B cell (primary cell): Measurements from ENCODE around the gene RMI2. TPM values are rescaled to one million over a fixed set of nuclear protein-coding genes. Genes with fewer than 3 reads are reported as not detected.

ENCODE experiments used
- ATAC-seq: fragments of 200-7000 bp; cut with Tn5 transposase; one replicate; pipeline ENCODE4 v1.10.0; 2021; ENCODE audit warnings: low read depth, mild to moderate bottlenecking, moderate number of reproducible peaks, moderate library complexity
- CTCF ChIA-PET: fragments of 350-600 bp; sonication (Branson Sonifier 250); formaldehyde crosslinking; loops from one replicate; lab custom pipeline; 2021; ENCODE audit warnings: antibody characterized with exemption, inconsistent platforms; lab: Charles Lee
- POLR2A ChIA-PET: fragments of 350-600 bp; sonication (Branson Sonifier 250); formaldehyde crosslinking; loops from one replicate; lab custom pipeline; 2021; ENCODE audit warnings: antibody characterized with exemption; lab: Charles Lee
- DNase-seq: peaks from one replicate; pipeline ENCODE4 v3.0.0; 2013
- H2AFZ ChIP-seq: 2 replicates; pipeline ENCODE4 v1.6.1; 2012; ENCODE audit warnings: mild to moderate bottlenecking, low read depth, low read length; ENCODE audit not compliant: insufficient read depth, poor library complexity, severe bottlenecking
- H3K27ac ChIP-seq, 2 donors: 1 replicate in 1 of 2; 2 replicates in 1 of 2; pipeline ENCODE4 v1.5.1; 2012 to 2013; ENCODE audit warnings: low read length in 2 of 2, mild to moderate bottlenecking in 2 of 2, moderate library complexity in 1 of 2
- H3K27me3 ChIP-seq, 4 experiments: fragments of 200-600 bp in 1 of 4; sonication (generic) in 1 of 4; replicated peaks in 1 of 4; 1 replicate in 2 of 4; 2 replicates in 2 of 4; pipeline versions ENCODE4 v1.6.1 to v1.7.0; 2013 to 2016; ENCODE audit warnings: low read length in 3 of 4, mild to moderate bottlenecking in 2 of 4, mixed read lengths in 1 of 4, moderate library complexity in 1 of 4; ENCODE audit not compliant: insufficient read depth in 4 of 4, control insufficient read depth in 3 of 4; ENCODE audit errors: control extremely low read depth in 1 of 4
- H3K36me3 ChIP-seq, 2 experiments: replicated peaks in 1 of 2; 1 replicate in 1 of 2; 2 replicates in 1 of 2; pipeline versions ENCODE4 v1.6.1 to v1.7.1; 2013; ENCODE audit warnings: low read length in 1 of 2; ENCODE audit not compliant: insufficient read depth in 2 of 2, control insufficient read depth in 1 of 2; ENCODE audit errors: control extremely low read depth in 1 of 2, extremely low read depth in 1 of 2
- H3K4me1 ChIP-seq, 2 donors: fragments of 200-600 bp in 1 of 2; sonication (generic) in 1 of 2; 1 replicate in 1 of 2; 2 replicates in 1 of 2; pipeline versions ENCODE4 v1.5.1 to v1.6.1; 2013 to 2017; ENCODE audit warnings: low read length in 2 of 2; ENCODE audit not compliant: control insufficient read depth in 2 of 2, insufficient read depth in 2 of 2
- H3K4me2 ChIP-seq: replicated peaks from 2 replicates; pipeline ENCODE3; 2012; ENCODE audit warnings: mild to moderate bottlenecking, low read depth, low read length; ENCODE audit not compliant: poor library complexity, severe bottlenecking
- H3K4me3 ChIP-seq, 5 experiments: fragments of 200-600 bp in 1 of 5; sonication (generic) in 1 of 5; 1 replicate in 3 of 5; 2 replicates in 2 of 5; pipeline versions ENCODE4 v1.5.1 to v1.7.0; 2011 to 2016; ENCODE audit warnings: low read length in 4 of 5, mild to moderate bottlenecking in 4 of 5, low read depth in 2 of 5, control low read depth in 1 of 5, moderate library complexity in 1 of 5; ENCODE audit not compliant: insufficient read depth in 1 of 5; ENCODE audit errors: control extremely low read depth in 1 of 5, extremely low read depth in 1 of 5
- H3K79me2 ChIP-seq: fragments of 200-600 bp; sonication (generic); one replicate; pipeline ENCODE4 v1.6.0; 2016; ENCODE audit warnings: low read length; ENCODE audit not compliant: control insufficient read depth, insufficient read depth
- H3K9ac ChIP-seq: fragments of 200-600 bp; sonication (generic); 2 replicates; pipeline ENCODE4 v1.6.1; 2017; ENCODE audit warnings: mild to moderate bottlenecking, low read length, moderate library complexity
- H3K9me3 ChIP-seq, 3 donors: one replicate each; pipeline versions ENCODE4 v1.6.1 to v1.7.1; 2013; ENCODE audit warnings: low read length in 2 of 3; ENCODE audit not compliant: control insufficient read depth in 2 of 3, insufficient read depth in 1 of 3; ENCODE audit errors: control extremely low read depth in 1 of 3
- H4K20me1 ChIP-seq: 2 replicates; pipeline ENCODE4 v1.6.0; 2012; ENCODE audit warnings: mild to moderate bottlenecking, low read length; ENCODE audit not compliant: insufficient read depth, control insufficient read depth, poor library complexity, severe bottlenecking
- H3K27ac Mint-ChIP-seq: one replicate; pipeline ENCODE4 v1.8.0; 2021; ENCODE audit warnings: mixed read lengths
- H3K27me3 Mint-ChIP-seq: one replicate; pipeline ENCODE4 v1.8.0; 2021; ENCODE audit warnings: mixed read lengths
- H3K4me1 Mint-ChIP-seq: one replicate; pipeline ENCODE4 v1.8.0; 2021; ENCODE audit warnings: mixed read lengths
- H3K4me3 Mint-ChIP-seq: one replicate; pipeline ENCODE4 v1.8.0; 2021; ENCODE audit warnings: mixed read lengths
- H3K9me3 Mint-ChIP-seq: one replicate; pipeline ENCODE4 v1.8.0; 2022; ENCODE audit warnings: mixed read lengths; ENCODE audit not compliant: insufficient read depth
- CTCF ChIP-seq: fragments of 200-600 bp; IDR thresholded peaks from one replicate; pipeline ENCODE4 v1.8.0; 2022; ENCODE audit warnings: antibody characterized with exemption, mild to moderate bottlenecking
- EZH2 ChIP-seq: IDR thresholded peaks from 2 replicates; pipeline ENCODE4 v1.6.1; 2012; ENCODE audit warnings: borderline replicate concordance, low read depth, mild to moderate bottlenecking, moderate library complexity, low read length; ENCODE audit not compliant: insufficient read depth, poor library complexity, severe bottlenecking
- WGBS: methylation state at CpG from one replicate; pipeline ENCODE4 v1.1.5; 2013; ENCODE audit warnings: missing lambda C conversion rate; ENCODE audit not compliant: insufficient coverage; 5-methylcytosine and 5-hydroxymethylcytosine counted together
- intact Hi-C: fragments of 100-400 bp; cut with micrococcal nuclease; formaldehyde crosslinking; loops from one replicate; pipeline ENCODE4 v1.10.0; 2022
- polyA plus RNA-seq: library from polyadenylated mRNA; depleted of rRNA; stranded (reverse); fragments of >200 nt; gene quantifications from 2 replicates; pipeline ENCODE4 v1.2.3, GENCODE V29; 2012
- total RNA-seq, 2 donors: library from RNA; stranded (reverse); fragments of 120-200 nt in 1 of 2; gene quantifications; 1 replicate in 1 of 2; 2 replicates in 1 of 2; pipeline versions ENCODE4 v1.2.3 to v1.2.4, GENCODE V29; 2013 to 2022

The RMI2 gene
- total and polyA plus RNA-seq, 2 donors (not counting 1 experiment from before 2014, with no cell fraction given) = 2.3 to 27.0 TPM

DNA sequence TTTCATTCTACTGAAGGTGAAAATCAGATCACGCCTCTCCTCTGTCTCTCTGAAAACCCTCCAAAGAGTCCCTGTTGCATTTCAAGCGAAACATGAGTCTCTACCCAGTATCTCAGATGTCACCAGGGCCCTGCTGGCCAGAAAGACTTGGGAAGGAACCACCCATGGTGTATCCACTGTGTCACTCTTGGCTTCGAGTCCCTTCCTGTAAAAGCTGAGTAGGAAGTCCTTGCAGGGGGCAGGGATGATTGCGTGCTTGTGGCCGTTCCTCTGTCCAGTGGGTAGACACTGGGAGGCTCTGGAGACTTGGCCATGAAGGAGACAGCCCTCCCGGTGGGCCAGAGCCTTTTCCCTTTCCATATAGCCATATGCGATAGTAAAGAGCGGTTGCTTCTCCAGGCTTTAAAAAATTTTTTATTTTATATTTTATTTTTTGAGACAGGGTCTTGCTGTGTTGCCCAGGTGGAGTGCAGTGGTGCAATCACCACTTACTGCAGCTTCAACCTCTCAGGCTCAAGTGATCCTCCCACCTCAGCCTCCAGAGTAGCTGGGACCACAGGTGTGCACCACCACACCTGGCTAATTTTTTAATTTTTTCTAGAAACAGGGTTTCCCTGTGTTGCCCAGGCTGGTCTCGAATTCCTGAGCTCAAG lies 19.0 kb upstream of the RMI2 start:
- DNase-seq = no peak
- peak overlapping the region; percentile 93 for H3K27ac Mint-ChIP-seq
- CTCF ChIA-PET = interaction anchor here (1.1 to 4.7 kb wide), 7 partner anchors 14 to 70 kb away, joined by 3 to 52 read pairs (median 5); partner anchors contain the start of gene SOCS1
- WGBS = 67% methylated on average over 4 of the region's 9 CpGs
- H3K27me3 ChIP-seq = no peaks in the 10 kb centered on the region
- H3K4me2 ChIP-seq = peak overlapping the region; percentile 83
- no peak for ATAC-seq
- H4K20me1 ChIP-seq = no peaks in the 10 kb centered on the region
- H3K79me2 ChIP-seq = peaks cover 4% of the 10 kb centered on the region
- peak overlapping the region; percentile 33 for H3K4me3 Mint-ChIP-seq
- H3K4me3 ChIP-seq = peak overlapping the region in 1 of 5 experiments; percentile 21
- no peak overlapping the region for H3K9ac ChIP-seq
- H3K4me1 ChIP-seq = peaks cover 59 to 74% of the 10 kb centered on the region in 2 donors
- peak overlapping the region; percentile 29 for H2AFZ ChIP-seq
- TF ChIP-seq EZH2 (no peak), CTCF (no peak)
- peaks cover 0 to 14% (median 3%) of the 10 kb centered on the region in 3 donors for H3K9me3 ChIP-seq
- H3K36me3 ChIP-seq = no peaks in the 10 kb centered on the region
- H3K27me3 Mint-ChIP-seq = no peaks in the 10 kb centered on the region
- POLR2A ChIA-PET = interaction anchor here (0.6 to 7.6 kb wide), 5 partner anchors 8 to 414 kb away, joined by 3 to 94 read pairs (median 4); no protein-coding TSS in a partner anchor
- intact Hi-C loops = no loop called here
- no peaks in the 10 kb centered on the region for H3K9me3 Mint-ChIP-seq
- peaks cover 61% of the 10 kb centered on the region for H3K4me1 Mint-ChIP-seq
- no peak overlapping the region for H3K27ac ChIP-seq

DNA sequence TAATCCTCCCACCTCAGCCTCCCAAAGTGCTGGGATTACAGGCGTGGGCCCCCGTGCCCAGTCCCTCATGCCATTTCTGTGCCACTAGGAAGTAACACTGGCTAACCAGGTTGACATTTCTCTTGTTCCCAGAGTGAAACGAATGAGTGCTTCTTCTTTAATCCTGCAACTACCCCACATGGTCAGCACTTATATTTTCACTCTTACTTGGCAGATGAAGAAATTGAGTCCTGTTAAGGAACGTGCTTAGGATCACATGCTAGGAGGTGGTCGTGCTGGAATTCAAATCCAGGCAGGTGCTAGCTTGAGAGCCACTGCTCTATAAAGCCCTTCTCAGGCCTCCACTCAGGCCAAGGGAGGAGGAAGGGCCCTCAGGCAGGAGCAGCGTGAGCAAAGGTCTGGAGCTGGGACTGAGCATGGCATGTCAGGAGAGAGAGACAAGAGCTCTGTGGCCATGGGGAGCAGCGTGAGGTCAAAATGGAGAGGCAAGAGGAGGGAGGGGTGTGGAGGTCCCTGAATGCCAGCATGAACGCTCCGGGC lies 18.5 kb upstream of the RMI2 start:
- H3K4me2 ChIP-seq = peak overlapping the region; percentile 83
- H3K9me3 Mint-ChIP-seq = no peaks in the 10 kb centered on the region
- peaks cover 59 to 74% of the 10 kb centered on the region in 2 donors for H3K4me1 ChIP-seq
- peaks cover 0 to 14% (median 3%) of the 10 kb centered on the region in 3 donors for H3K9me3 ChIP-seq
- H3K36me3 ChIP-seq = no peaks in the 10 kb centered on the region
- ATAC-seq = no peak
- peaks cover 4% of the 10 kb centered on the region for H3K79me2 ChIP-seq
- no peak overlapping the region for H2AFZ ChIP-seq
- H3K9ac ChIP-seq = no peak overlapping the region
- CTCF ChIA-PET = interaction anchor here (0.6 to 4.7 kb wide), 8 partner anchors 10 to 70 kb away, joined by 3 to 52 read pairs (median 4); partner anchors contain the start of gene SOCS1
- no peak for TF ChIP-seq EZH2
- TF ChIP-seq CTCF = no peak
- H3K27ac Mint-ChIP-seq = peak overlapping the region; percentile 93
- no peaks in the 10 kb centered on the region for H3K27me3 Mint-ChIP-seq
- WGBS = 83% methylated on average over 9 of the region's 9 CpGs
- H3K4me1 Mint-ChIP-seq = peaks cover 61% of the 10 kb centered on the region
- POLR2A ChIA-PET = interaction anchor here (0.6 to 7.6 kb wide), 7 partner anchors 9 to 413 kb away, joined by 3 to 94 read pairs (median 7); partner anchors contain the start of gene SOCS1
- H4K20me1 ChIP-seq = no peaks in the 10 kb centered on the region
- DNase-seq = no peak
- no peaks in the 10 kb centered on the region for H3K27me3 ChIP-seq
- intact Hi-C loops = no loop called here
- peak overlapping the region; percentile 91 to 94 for H3K27ac ChIP-seq
- H3K4me3 Mint-ChIP-seq = peak overlapping the region; percentile 81
- H3K4me3 ChIP-seq = peak overlapping the region in 2 of 5 experiments; percentile 4 to 15
